Neural cell (in vitro differentiated cells): Measurements from ENCODE around the gene SPRN.
"Not testable (repeated sequence)": the region's sequence is repeated elsewhere in the genome, so short reads cannot be mapped to it uniquely, and the experiment has no call there.

Source experiments
- EP300 ChIP-seq: fragments of 450-650 bp; conservative IDR thresholded peaks from 2 replicates; pipeline ENCODE4 v1.6.1; 2014; ENCODE audit warnings: antibody characterized with exemption, mild to moderate bottlenecking, moderate library complexity; ENCODE audit not compliant: poor library complexity, severe bottlenecking
- EZH2 ChIP-seq: fragments of 200-600, 300-800 bp; shearing (Covaris generic), sonication (generic); IDR thresholded peaks from 2 replicates; pipeline ENCODE4 v1.6.1; 2014; ENCODE audit warnings: antibody characterized with exemption, low read length, borderline replicate concordance, mild to moderate bottlenecking; ENCODE audit not compliant: insufficient read depth, poor library complexity, severe bottlenecking
- POLR2AphosphoS5 ChIP-seq: IDR thresholded peaks from 2 replicates; pipeline ENCODE4 v1.6.1; 2012
- RAD21 ChIP-seq: fragments of 450-650 bp; conservative IDR thresholded peaks from 2 replicates; pipeline ENCODE4 v1.6.1; 2014; ENCODE audit warnings: antibody characterized with exemption, mild to moderate bottlenecking, moderate library complexity
- SMC3 ChIP-seq: fragments of 450-650 bp; conservative IDR thresholded peaks from 2 replicates; pipeline ENCODE4 v1.6.1; 2014; ENCODE audit warnings: antibody characterized with exemption, mild to moderate bottlenecking, moderate library complexity; ENCODE audit not compliant: poor library complexity
- TAF1 ChIP-seq: IDR thresholded peaks from 2 replicates; pipeline ENCODE4 v1.6.1; 2012; ENCODE audit warnings: low read depth
- TF ChIP-seq, protein P1 (sequence below): fragments of 450-650 bp; IDR thresholded peaks from 2 replicates; pipeline ENCODE4 v1.5.1; 2014; ENCODE audit warnings: antibody characterized with exemption, mild to moderate bottlenecking, moderate library complexity; ENCODE audit not compliant: poor library complexity, severe bottlenecking

DNA sequence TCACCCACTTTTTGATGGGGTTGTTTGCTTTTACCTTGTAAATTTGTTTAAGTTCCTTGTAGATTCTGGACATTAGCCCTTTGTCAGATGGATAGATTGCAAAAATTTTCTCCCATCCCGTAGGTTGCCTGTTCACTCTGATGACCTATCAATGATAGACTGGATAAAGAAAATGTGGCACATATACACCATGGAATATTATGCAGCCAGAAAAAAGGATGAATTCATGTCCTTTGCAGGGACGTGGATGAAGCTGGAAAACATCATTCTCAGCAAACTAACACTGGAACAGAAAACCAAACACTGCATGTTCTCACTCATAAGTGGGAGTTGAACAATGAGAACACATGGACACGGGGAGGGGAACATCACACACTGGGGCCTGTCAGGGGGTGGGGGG lies 44.8 kb upstream of the SPRN start:
- TF ChIP-seq SMC3, TAF1, POLR2AphosphoS5, EZH2, EP300, RAD21: not testable (repeated sequence)
- TF ChIP-seq, protein P1, sequence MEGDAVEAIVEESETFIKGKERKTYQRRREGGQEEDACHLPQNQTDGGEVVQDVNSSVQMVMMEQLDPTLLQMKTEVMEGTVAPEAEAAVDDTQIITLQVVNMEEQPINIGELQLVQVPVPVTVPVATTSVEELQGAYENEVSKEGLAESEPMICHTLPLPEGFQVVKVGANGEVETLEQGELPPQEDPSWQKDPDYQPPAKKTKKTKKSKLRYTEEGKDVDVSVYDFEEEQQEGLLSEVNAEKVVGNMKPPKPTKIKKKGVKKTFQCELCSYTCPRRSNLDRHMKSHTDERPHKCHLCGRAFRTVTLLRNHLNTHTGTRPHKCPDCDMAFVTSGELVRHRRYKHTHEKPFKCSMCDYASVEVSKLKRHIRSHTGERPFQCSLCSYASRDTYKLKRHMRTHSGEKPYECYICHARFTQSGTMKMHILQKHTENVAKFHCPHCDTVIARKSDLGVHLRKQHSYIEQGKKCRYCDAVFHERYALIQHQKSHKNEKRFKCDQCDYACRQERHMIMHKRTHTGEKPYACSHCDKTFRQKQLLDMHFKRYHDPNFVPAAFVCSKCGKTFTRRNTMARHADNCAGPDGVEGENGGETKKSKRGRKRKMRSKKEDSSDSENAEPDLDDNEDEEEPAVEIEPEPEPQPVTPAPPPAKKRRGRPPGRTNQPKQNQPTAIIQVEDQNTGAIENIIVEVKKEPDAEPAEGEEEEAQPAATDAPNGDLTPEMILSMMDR, result not testable (repeated sequence)
